ENCODE results near the gene GPA33.

GRCh38 chr1:167121375-167122120 lies 31.4 kb upstream of the GPA33 start:
- TF ChIP-seq CTCF (IDR thresholded peaks at IDR 0.05) (no peak), POLR2A (IDR thresholded peaks at IDR 0.05) (no peak)
